A549 treated with AZD9567 at 1 μM for 4 hours (cell line): ENCODE data around the gene ORAI1. TPM values are rescaled to one million over a fixed set of nuclear protein-coding genes. Genes with fewer than 3 reads are reported as not detected.

Experiments used
- total RNA-seq: library from RNA; stranded (reverse); fragments of 200-300 nt; extraction: Qiagen RNA extraction; gene quantifications from 5 replicates; pipeline ENCODE4 v1.2.3, GENCODE V29; 2022; ENCODE audit not compliant: insufficient read depth

Gene ORAI1
- 24.9 to 39.2 TPM (median 38.6 TPM) in 5 replicates for total RNA-seq

GRCh38 chr12:121626087-121626852 is at the start of gene ORAI1:
ORAI1 (plus strand) TSS chr12:121626530.

GRCh38 chr12:121580959-121581685 is 45.2 kb upstream of the ORAI1 start, which contains the start of gene KDM2B:
KDM2B (minus strand) TSS chr12:121581023; CDS start chr12:121580911, 112 bp downstream.

GRCh38 chr12:121669521-121669900 is 43.2 kb downstream of the ORAI1 start, which contains the start of gene MORN3:
MORN3 (minus strand) TSS chr12:121669654; CDS start chr12:121669483, 171 bp downstream.

Other genes starting within 250 kb of the ORAI1 start
- 39.1 to 44.4 TPM (median 41.5 TPM) in 5 replicates for gene RNF34, start 226.4 kb upstream of the ORAI1 start, total RNA-seq
- gene KDM2B, start 45.5 kb upstream of the ORAI1 start, total RNA-seq = 16.0 to 23.8 TPM (median 19.9 TPM) in 5 replicates
- 0.15 to 0.30 TPM (median 0.22 TPM) in 4 of 5 replicates, not detected in the other for gene MORN3, start 43.1 kb downstream of the ORAI1 start, total RNA-seq
- 15.3 to 16.7 TPM (median 16.1 TPM) in 5 replicates for gene TMEM120B, start 86.2 kb downstream of the ORAI1 start, total RNA-seq
- 96.7 to 103 TPM (median 101 TPM) in 5 replicates for gene RHOF, start 167.2 kb downstream of the ORAI1 start, total RNA-seq
- 7.3 to 13.7 TPM (median 12.2 TPM) in 5 replicates for gene SETD1B, start 177.5 kb downstream of the ORAI1 start, total RNA-seq
- 1.5 to 1.9 TPM (median 1.8 TPM) in 4 of 5 replicates, not detected in the other for gene HPD, start 232.3 kb downstream of the ORAI1 start, total RNA-seq